C4-2B (cell line): ENCODE measurements around the gene PPP2R5A.

Source experiments
- ZFX ChIP-seq: fragments of 450-650 bp; IDR thresholded peaks from 2 replicates; pipeline ENCODE4 v1.6.1; 2017
- TF ChIP-seq, protein P1 (sequence below): fragments of 450-650 bp; conservative IDR thresholded peaks from 2 replicates; pipeline ENCODE4 v1.5.1; 2017; ENCODE audit warnings: mild to moderate bottlenecking

DNA sequence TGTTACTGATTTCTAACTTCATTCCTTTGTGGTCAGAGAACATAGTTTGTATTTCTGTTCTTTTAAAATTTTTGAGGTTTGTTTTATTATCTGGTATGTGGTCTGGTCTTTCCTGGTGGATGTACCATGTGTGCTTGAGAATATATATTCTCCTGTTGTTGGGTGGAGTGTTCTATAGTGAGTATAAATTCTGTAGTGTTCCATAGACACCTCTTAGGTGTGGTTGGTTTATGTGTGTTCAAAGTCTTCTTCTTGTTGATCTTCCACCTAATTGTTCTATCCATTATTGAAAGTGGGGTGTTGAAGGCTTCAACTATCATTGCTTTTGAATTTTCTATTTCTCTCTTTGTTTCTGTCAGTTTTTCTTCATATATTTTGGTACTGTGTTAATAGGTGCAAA lies 20.1 kb downstream of the PPP2R5A start:
- TF ChIP-seq, protein P1, sequence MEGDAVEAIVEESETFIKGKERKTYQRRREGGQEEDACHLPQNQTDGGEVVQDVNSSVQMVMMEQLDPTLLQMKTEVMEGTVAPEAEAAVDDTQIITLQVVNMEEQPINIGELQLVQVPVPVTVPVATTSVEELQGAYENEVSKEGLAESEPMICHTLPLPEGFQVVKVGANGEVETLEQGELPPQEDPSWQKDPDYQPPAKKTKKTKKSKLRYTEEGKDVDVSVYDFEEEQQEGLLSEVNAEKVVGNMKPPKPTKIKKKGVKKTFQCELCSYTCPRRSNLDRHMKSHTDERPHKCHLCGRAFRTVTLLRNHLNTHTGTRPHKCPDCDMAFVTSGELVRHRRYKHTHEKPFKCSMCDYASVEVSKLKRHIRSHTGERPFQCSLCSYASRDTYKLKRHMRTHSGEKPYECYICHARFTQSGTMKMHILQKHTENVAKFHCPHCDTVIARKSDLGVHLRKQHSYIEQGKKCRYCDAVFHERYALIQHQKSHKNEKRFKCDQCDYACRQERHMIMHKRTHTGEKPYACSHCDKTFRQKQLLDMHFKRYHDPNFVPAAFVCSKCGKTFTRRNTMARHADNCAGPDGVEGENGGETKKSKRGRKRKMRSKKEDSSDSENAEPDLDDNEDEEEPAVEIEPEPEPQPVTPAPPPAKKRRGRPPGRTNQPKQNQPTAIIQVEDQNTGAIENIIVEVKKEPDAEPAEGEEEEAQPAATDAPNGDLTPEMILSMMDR = no peak
- TF ChIP-seq ZFX = no peak
